ENCODE data around the gene TRPM7.
A peak's percentile ranks its signal among the peaks of the same experiment; 100 is the strongest.
"Not testable (repeated sequence)": the region's sequence is repeated elsewhere in the genome, so short reads cannot be mapped to it uniquely, and the experiment has no call there.

Gene TRPM7

GRCh38 chr15:50653156-50653743, 33.3 kb downstream of the TRPM7 start:
- DNase-seq = no peak

- no peak for DNase-seq
Observed at GRCh38 chr15:50652671-50653070, 33.9 kb downstream of the TRPM7 start.

GRCh38 chr15:50641318-50641717, 45.3 kb downstream of the TRPM7 start:
- DNase-seq = no peak

GRCh38 chr15:50636146-50636545, 50.5 kb downstream of the TRPM7 start:
- no peak for DNase-seq

GRCh38 chr15:50633653-50634052, 52.9 kb downstream of the TRPM7 start:
- no peak for DNase-seq

- DNase-seq = no peak
Observed at GRCh38 chr15:50628421-50628820, 58.2 kb downstream of the TRPM7 start.

- DNase-seq = no peak
Observed at GRCh38 chr15:50627351-50628055, 59.1 kb downstream of the TRPM7 start.

- DNase-seq = no peak
Observed at GRCh38 chr15:50624616-50625168, 61.9 kb downstream of the TRPM7 start.

- peak; percentile 1 for DNase-seq
Observed at GRCh38 chr15:50622361-50622943, 64.1 kb downstream of the TRPM7 start.

GRCh38 chr15:50616960-50617359, 69.6 kb downstream of the TRPM7 start:
- DNase-seq = not testable (repeated sequence)

- DNase-seq = not testable (repeated sequence)
Observed at GRCh38 chr15:50616554-50616953, 70.0 kb downstream of the TRPM7 start.

GRCh38 chr15:50613600-50613999, 73.0 kb downstream of the TRPM7 start:
- no peak for DNase-seq

GRCh38 chr15:50607129-50607528, 79.5 kb downstream of the TRPM7 start:
- no peak for DNase-seq

GRCh38 chr15:50605462-50605861, 81.1 kb downstream of the TRPM7 start:
- no peak for DNase-seq

GRCh38 chr15:50602028-50602427, 84.6 kb downstream of the TRPM7 start:
- not testable (repeated sequence) for DNase-seq

GRCh38 chr15:50594311-50594710, 92.3 kb downstream of the TRPM7 start:
- no peak for DNase-seq

GRCh38 chr15:50593761-50594160, 92.8 kb downstream of the TRPM7 start:
- DNase-seq = no peak

- DNase-seq = no peak
Observed at GRCh38 chr15:50590288-50590687, 96.3 kb downstream of the TRPM7 start.

- no peak for DNase-seq
Observed at GRCh38 chr15:50577492-50577891, 109.1 kb downstream of the TRPM7 start.

GRCh38 chr15:50576166-50576565, 110.4 kb downstream of the TRPM7 start:
- peak; percentile 78 for DNase-seq

- peak; percentile 70 for DNase-seq
Observed at GRCh38 chr15:50573842-50574241, 112.8 kb downstream of the TRPM7 start.

GRCh38 chr15:50563756-50564155, 122.8 kb downstream of the TRPM7 start:
- DNase-seq = no peak

- no peak for DNase-seq
Observed at GRCh38 chr15:50562735-50563640, 123.6 kb downstream of the TRPM7 start.
